Fibroblast of lung (primary cell): ENCODE measurements around the gene KATNBL1. TPM values are rescaled to one million over a fixed set of nuclear protein-coding genes. Genes with fewer than 3 reads are reported as not detected.

Experiments
- DNase-seq, 2 donors: peaks; one replicate each; pipeline versions ENCODE4 v3.0.0 to v3.0.0-alpha.2; 2010; ENCODE audit warnings: low read depth in 2 of 2
- H2AFZ ChIP-seq: 2 replicates; pipeline ENCODE4 v1.5.1; 2012; ENCODE audit warnings: low read length, control low read depth, inconsistent platforms
- H3K27ac ChIP-seq: 2 replicates; pipeline ENCODE4 v1.5.1; 2011; ENCODE audit warnings: low read length, control low read depth; ENCODE audit not compliant: insufficient read depth
- H3K27me3 ChIP-seq: 2 replicates; pipeline ENCODE4 v1.5.1; 2011; ENCODE audit warnings: mild to moderate bottlenecking, low read length; ENCODE audit not compliant: control insufficient read depth, insufficient read depth
- H3K36me3 ChIP-seq: 2 replicates; pipeline ENCODE4 v1.5.1; 2011; ENCODE audit warnings: low read length; ENCODE audit not compliant: control insufficient read depth, insufficient read depth
- H3K4me1 ChIP-seq: 2 replicates; pipeline ENCODE4 v1.5.1; 2011; ENCODE audit warnings: low read length; ENCODE audit not compliant: control insufficient read depth, insufficient read depth; ENCODE audit errors: extremely low read depth
- H3K4me2 ChIP-seq: 2 replicates; pipeline ENCODE4 v1.5.1; 2011; ENCODE audit warnings: low read length, control low read depth; ENCODE audit not compliant: insufficient read depth; ENCODE audit errors: extremely low read depth
- H3K4me3 ChIP-seq, 4 experiments: fragments of 200-600 bp in 1 of 4; sonication (generic) in 1 of 4; replicated peaks in 1 of 4; 2 replicates each; pipeline ENCODE4 v1.5.1; 2011 to 2016; ENCODE audit warnings: low read length in 4 of 4, low read depth in 3 of 4, mild to moderate bottlenecking in 3 of 4, control low read depth in 2 of 4, inconsistent platforms in 1 of 4, mixed read lengths in 1 of 4; ENCODE audit not compliant: insufficient read depth in 1 of 4; ENCODE audit errors: control extremely low read depth in 1 of 4
- H3K79me2 ChIP-seq: 2 replicates; pipeline ENCODE4 v1.5.1; 2012; ENCODE audit warnings: mild to moderate bottlenecking, low read length, inconsistent platforms; ENCODE audit not compliant: control insufficient read depth, insufficient read depth
- H3K9ac ChIP-seq: 2 replicates; pipeline ENCODE4 v1.5.1; 2011; ENCODE audit warnings: mild to moderate bottlenecking, low read length, control low read depth; ENCODE audit not compliant: insufficient read depth
- H3K9me3 ChIP-seq: 2 replicates; pipeline ENCODE4 v1.5.1; 2012; ENCODE audit warnings: low read depth, low read length; ENCODE audit not compliant: control insufficient read depth, insufficient read depth
- H4K20me1 ChIP-seq: 2 replicates; pipeline ENCODE4 v1.5.1; 2011; ENCODE audit warnings: low read length; ENCODE audit not compliant: control insufficient read depth, insufficient read depth; ENCODE audit errors: extremely low read depth
- EZH2 ChIP-seq: IDR thresholded peaks from 2 replicates; pipeline ENCODE4 v1.5.1; 2012; ENCODE audit warnings: low read length, control low read depth, mild to moderate bottlenecking; ENCODE audit errors: missing control alignments
- polyA plus RNA-seq, 2 donors: library from polyadenylated mRNA; depleted of rRNA in 1 of 2; stranded (reverse) in 1 of 2; unstranded in 1 of 2; fragments of >200 nt; gene quantifications; 2 replicates each; pipeline ENCODE4 v1.2.1, GENCODE V29; 2011 to 2012; ENCODE audit warnings: missing spikeins in 1 of 2
- total RNA-seq: library from RNA; depleted of rRNA; stranded (reverse); fragments of >200 nt; gene quantifications from 2 replicates; pipeline ENCODE4 v1.2.1, GENCODE V29; 2014
- TF ChIP-seq, protein P1 (sequence below), 2 donors: IDR thresholded peaks in 1 of 2; conservative IDR thresholded peaks in 1 of 2; 1 replicate in 1 of 2; 2 replicates in 1 of 2; pipeline ENCODE4 v1.5.1; 2011 to 2012; ENCODE audit warnings: low read length in 2 of 2, control low read depth in 1 of 2, inconsistent platforms in 1 of 2, low read depth in 1 of 2, mild to moderate bottlenecking in 1 of 2

Gene KATNBL1
- total and polyA plus RNA-seq, 2 donors (not counting 1 experiment from before 2014, with no cell fraction given): 26.4 to 35.0 TPM

DNA sequence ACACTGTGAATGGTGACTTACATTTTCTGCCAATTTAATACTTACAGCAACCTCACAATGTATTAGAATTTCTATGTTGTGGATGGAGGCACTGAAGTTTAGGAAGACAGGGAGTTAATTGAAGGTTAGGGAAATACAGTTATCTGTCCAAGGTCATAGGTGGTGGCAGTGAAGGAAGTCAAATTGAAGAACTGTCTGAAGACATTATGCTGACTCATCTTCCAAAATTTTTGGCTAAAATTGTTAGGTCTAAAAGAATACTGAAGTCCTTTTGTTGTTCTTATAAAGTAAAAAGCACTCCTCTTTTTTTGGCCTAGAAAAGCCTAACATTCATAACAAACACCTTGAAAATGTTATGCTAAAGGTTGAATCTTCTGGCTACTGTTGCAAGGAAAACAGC, 42.6 kb upstream of the KATNBL1 start:
- Histone ChIP-seq H3K9me3 (no peaks in the 10 kb centered on the region), H3K27ac (no peak overlapping the region), H3K9ac (no peak overlapping the region), H3K79me2 (no peaks in the 10 kb centered on the region), H4K20me1 (no peaks in the 10 kb centered on the region), H3K4me3 (no peak overlapping the region), H2AFZ (no peak overlapping the region), H3K36me3 (peaks cover 2% of the 10 kb centered on the region), H3K4me1 (no peaks in the 10 kb centered on the region), H3K4me2 (no peak overlapping the region), H3K27me3 (no peaks in the 10 kb centered on the region)
- TF ChIP-seq, protein P1, sequence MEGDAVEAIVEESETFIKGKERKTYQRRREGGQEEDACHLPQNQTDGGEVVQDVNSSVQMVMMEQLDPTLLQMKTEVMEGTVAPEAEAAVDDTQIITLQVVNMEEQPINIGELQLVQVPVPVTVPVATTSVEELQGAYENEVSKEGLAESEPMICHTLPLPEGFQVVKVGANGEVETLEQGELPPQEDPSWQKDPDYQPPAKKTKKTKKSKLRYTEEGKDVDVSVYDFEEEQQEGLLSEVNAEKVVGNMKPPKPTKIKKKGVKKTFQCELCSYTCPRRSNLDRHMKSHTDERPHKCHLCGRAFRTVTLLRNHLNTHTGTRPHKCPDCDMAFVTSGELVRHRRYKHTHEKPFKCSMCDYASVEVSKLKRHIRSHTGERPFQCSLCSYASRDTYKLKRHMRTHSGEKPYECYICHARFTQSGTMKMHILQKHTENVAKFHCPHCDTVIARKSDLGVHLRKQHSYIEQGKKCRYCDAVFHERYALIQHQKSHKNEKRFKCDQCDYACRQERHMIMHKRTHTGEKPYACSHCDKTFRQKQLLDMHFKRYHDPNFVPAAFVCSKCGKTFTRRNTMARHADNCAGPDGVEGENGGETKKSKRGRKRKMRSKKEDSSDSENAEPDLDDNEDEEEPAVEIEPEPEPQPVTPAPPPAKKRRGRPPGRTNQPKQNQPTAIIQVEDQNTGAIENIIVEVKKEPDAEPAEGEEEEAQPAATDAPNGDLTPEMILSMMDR (conservative IDR thresholded peaks at IDR 0.05 in 1 of 2, IDR thresholded peaks at IDR 0.05 in 1 of 2; ENCODE audit: low read depth in 1 of 2, low read length in 2 of 2): no peak
- TF ChIP-seq EZH2: no peak
- no peak for DNase-seq

DNA sequence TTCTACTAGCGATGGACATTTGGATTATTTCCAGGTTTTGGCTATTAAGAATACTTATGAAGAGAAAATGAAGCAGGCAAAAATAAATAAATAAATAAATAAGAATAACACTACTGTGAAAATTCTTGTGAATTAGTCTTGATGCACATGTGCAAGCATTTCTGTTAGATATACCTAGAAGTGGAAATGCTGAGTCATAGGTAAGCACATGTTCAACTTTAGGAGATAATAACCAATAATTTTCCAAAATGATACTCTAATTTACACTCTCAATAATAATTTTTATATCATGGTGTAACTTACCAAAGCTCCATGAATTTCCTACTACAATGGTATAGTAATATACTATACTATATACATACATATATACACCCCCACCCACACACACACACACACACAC, 38.3 kb upstream of the KATNBL1 start:
- H3K79me2 ChIP-seq: no peaks in the 10 kb centered on the region
- H3K4me1 ChIP-seq: no peaks in the 10 kb centered on the region

DNA sequence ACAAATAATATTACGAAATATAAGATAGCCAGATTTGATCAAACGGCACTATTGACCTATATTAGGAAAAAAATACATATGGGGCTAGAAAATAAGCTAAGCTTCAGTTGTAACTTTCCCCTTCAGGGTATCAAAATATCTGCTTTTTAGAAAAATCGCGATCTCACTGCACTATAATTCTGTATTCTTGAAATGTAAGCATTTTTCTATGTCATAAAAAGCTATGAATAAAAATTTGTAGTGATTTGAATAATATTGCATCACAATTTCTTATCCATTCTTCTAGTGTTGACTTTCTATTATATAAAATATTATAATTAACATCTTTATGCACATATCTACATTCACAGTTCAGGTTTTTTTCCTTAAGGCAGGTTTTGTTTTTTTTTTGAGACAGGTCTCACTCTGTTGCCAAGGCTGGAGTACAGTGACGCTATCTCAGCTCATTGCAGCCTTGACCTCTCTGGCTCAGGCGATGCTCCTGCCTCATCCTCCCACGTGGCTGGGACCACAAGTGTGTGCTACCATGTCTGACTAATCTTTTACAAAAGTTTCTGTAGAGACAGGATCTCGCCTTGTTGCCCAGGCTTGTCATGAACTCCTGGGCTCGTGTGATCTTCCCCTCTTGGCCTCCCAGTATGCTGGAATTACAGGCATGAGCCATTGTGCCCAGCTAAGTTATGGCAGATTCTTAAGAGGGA, 36.5 kb upstream of the KATNBL1 start:
- Histone ChIP-seq H3K27ac (no peak overlapping the region), H3K36me3 (no peaks in the 10 kb centered on the region), H3K79me2 (no peaks in the 10 kb centered on the region), H2AFZ (no peak overlapping the region), H3K9me3 (no peaks in the 10 kb centered on the region), H3K27me3 (no peaks in the 10 kb centered on the region), H3K4me3 (no peak overlapping the region), H3K9ac (no peak overlapping the region), H3K4me1 (no peaks in the 10 kb centered on the region), H4K20me1 (no peaks in the 10 kb centered on the region), H3K4me2 (no peak overlapping the region)
- TF ChIP-seq EZH2: no peak
- TF ChIP-seq, protein P1 (conservative IDR thresholded peaks at IDR 0.05 in 1 of 2, IDR thresholded peaks at IDR 0.05 in 1 of 2; ENCODE audit: low read depth in 1 of 2, low read length in 2 of 2): no peak
- DNase-seq: no peak

More for the DNA sequence above, 38.3 kb upstream of the KATNBL1 start:
- no peak overlapping the region for H3K4me3 ChIP-seq
- TF ChIP-seq, protein P1 (conservative IDR thresholded peaks at IDR 0.05 in 1 of 2, IDR thresholded peaks at IDR 0.05 in 1 of 2; ENCODE audit: low read depth in 1 of 2, low read length in 2 of 2): no peak
- no peak for TF ChIP-seq EZH2
- H3K9me3 ChIP-seq: no peaks in the 10 kb centered on the region
- H3K36me3 ChIP-seq: no peaks in the 10 kb centered on the region
- no peak overlapping the region for H3K27ac ChIP-seq
- H2AFZ ChIP-seq: no peak overlapping the region
- H3K27me3 ChIP-seq: no peaks in the 10 kb centered on the region
- H3K4me2 ChIP-seq: no peak overlapping the region
- DNase-seq: no peak
- H3K9ac ChIP-seq: no peak overlapping the region
- no peaks in the 10 kb centered on the region for H4K20me1 ChIP-seq
